ENCODE measurements around the gene CNTN6.

GRCh38 chr3:1117843-1118473 lies 25.1 kb downstream of the CNTN6 start:
- TF ChIP-seq POLR2A (IDR thresholded peaks at IDR 0.05) (no peak), CTCF (IDR thresholded peaks at IDR 0.05) (no peak)

Data from lower leg skin (tissue), 3 donors.